Measurements from ENCODE around the gene ELOVL7. TPM values are rescaled to one million over a fixed set of nuclear protein-coding genes. Genes with fewer than 3 reads are reported as not detected.
"Not testable (repeated sequence)": the region's sequence is repeated elsewhere in the genome, so short reads cannot be mapped to it uniquely, and the experiment has no call there.

Gene ELOVL7
- total and polyA plus RNA-seq, 2 of the 4 experiments (the other 2 are of a cell fraction): 0.18 TPM; not detected in 1

DNA sequence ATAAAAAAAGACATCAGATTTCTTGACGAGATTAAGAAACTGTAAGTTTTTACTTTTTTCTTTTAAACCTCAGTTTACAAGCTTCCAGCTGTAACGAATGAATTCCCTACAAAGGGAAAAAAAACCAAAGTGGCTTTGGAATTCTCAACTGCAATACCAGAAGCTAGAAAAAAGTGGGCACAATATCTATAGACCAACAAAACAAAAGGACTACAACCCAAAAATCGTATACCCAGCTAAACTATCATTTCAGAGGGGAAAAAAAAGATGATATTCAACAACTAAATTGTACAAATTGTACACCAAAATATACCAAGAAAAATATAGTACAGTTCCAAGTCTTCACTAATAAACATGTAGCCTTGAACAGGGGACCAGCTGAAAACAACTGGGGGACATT lies 26.8 kb upstream of the ELOVL7 start:
- dilution Hi-C loops (cut with HindIII; ENCODE audit: low sequenced_read_pairs, unreplicated experiment) (no loop called here), intact Hi-C loops (cut with micrococcal nuclease) (no loop called here), in situ Hi-C loops (cut with MboI; ENCODE audit: low sequenced_read_pairs) (no loop called here)
- Histone ChIP-seq H2AFZ (replicated peaks; ENCODE audit: low read length, poor library complexity) (no peak overlapping the region), H4K20me1 (ENCODE audit: insufficient read depth, low read length) (no peaks in the 10 kb centered on the region), H2BK15ac (ENCODE audit: low read depth, low read length) (no peak overlapping the region), H3K4me3 (ENCODE audit: insufficient read depth, low read depth, low read length) (no peak overlapping the region), H3K9me3 (ENCODE audit: control insufficient read depth, insufficient read depth, low read length) (no peaks in the 10 kb centered on the region), H2AK5ac (ENCODE audit: low read depth, low read length) (no peak overlapping the region), H3K4me1 (ENCODE audit: control insufficient read depth, insufficient read depth, low read length) (no peaks in the 10 kb centered on the region), H3K36me3 (ENCODE audit: control insufficient read depth, insufficient read depth, low read length) (0 out of 2 replicates have a peak, but pooled peaks cover 1% of the 10 kb centered on the region), H2BK20ac (ENCODE audit: low read depth, low read length) (no peak overlapping the region), H3K9me1 (ENCODE audit: insufficient read depth, low read length) (no peaks in the 10 kb centered on the region), H3K56ac (ENCODE audit: extremely low read depth, insufficient read depth, low read length) (no peak overlapping the region), H4K8ac (ENCODE audit: low read depth in 2 of 2, low read length in 2 of 2) (no peak overlapping the region), H3K23ac (ENCODE audit: low read depth, low read length) (no peak overlapping the region), H3K18ac (ENCODE audit: low read depth, low read length) (no peak overlapping the region), H3K4me2 (ENCODE audit: low read depth, low read length) (no peak overlapping the region), H4K91ac (ENCODE audit: insufficient read depth, low read depth, low read length) (no peak overlapping the region), H3K9ac (ENCODE audit: low read depth, low read length) (no peak overlapping the region), H3K4ac (ENCODE audit: low read depth, low read length) (no peak overlapping the region), H3K27me3 (ENCODE audit: control insufficient read depth, insufficient read depth, low read length) (no peaks in the 10 kb centered on the region), H4K5ac (ENCODE audit: low read depth, low read length) (no peak overlapping the region), H3K79me1 (ENCODE audit: low read depth in 1 of 2, low read length in 2 of 2) (no peaks in the 10 kb centered on the region), H3K27ac (ENCODE audit: insufficient read depth, low read length) (no peak overlapping the region), H2AK9ac (replicated peaks; ENCODE audit: low read depth, low read length, poor library complexity) (no peak overlapping the region), H3K14ac (replicated peaks; ENCODE audit: low read depth, low read length) (no peak overlapping the region), H2BK5ac (ENCODE audit: low read depth, low read length, poor library complexity, severe bottlenecking) (no peak overlapping the region), H2BK120ac (ENCODE audit: low read depth, low read length) (no peak overlapping the region)
- no CpG with 5 or more reads among the region's 3 CpGs for WGBS, 2 experiments (ENCODE audit: extremely low coverage in 2 of 2, insufficient read length in 1 of 2)
- DNase-seq: no peak
- ATAC-seq (ENCODE audit: low read depth): no peak
- no TSS peak for BruUV-seq (replicated peaks)
- TF ChIP-seq CEBPB (IDR thresholded peaks at IDR 0.05; ENCODE audit: low read depth, low read length) (no peak), FOS (IDR thresholded peaks at IDR 0.05; ENCODE audit: low read depth, low read length) (no peak), CHD1 (IDR thresholded peaks at IDR 0.05; ENCODE audit: low read depth, low read length) (no peak)
- TF ChIP-seq, protein P1, sequence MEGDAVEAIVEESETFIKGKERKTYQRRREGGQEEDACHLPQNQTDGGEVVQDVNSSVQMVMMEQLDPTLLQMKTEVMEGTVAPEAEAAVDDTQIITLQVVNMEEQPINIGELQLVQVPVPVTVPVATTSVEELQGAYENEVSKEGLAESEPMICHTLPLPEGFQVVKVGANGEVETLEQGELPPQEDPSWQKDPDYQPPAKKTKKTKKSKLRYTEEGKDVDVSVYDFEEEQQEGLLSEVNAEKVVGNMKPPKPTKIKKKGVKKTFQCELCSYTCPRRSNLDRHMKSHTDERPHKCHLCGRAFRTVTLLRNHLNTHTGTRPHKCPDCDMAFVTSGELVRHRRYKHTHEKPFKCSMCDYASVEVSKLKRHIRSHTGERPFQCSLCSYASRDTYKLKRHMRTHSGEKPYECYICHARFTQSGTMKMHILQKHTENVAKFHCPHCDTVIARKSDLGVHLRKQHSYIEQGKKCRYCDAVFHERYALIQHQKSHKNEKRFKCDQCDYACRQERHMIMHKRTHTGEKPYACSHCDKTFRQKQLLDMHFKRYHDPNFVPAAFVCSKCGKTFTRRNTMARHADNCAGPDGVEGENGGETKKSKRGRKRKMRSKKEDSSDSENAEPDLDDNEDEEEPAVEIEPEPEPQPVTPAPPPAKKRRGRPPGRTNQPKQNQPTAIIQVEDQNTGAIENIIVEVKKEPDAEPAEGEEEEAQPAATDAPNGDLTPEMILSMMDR (conservative IDR thresholded peaks at IDR 0.05; ENCODE audit: low read depth, low read length): no peak
- ChIA-PET POLR2A (ENCODE audit: unreplicated experiment) (no interaction called here), CTCF (no interaction called here)

DNA sequence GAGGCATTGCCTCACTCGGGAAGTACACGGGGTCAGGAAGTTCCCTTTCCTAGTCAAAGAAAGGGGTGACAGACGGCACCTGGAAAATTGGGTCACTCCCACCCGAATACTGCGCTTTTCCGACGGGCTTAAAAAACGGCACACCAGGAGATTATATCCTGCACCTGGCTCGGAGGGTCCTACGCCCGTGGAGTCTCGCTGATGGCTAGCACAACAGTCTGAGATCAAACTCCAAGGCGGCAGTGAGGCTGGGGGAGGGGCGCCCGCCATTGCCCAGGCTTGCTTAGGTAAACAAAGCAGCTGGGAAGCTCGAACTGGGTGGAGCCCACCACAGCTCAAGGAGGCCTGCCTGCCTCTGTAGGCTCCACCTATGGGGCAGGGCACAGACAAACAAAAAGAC lies 16.5 kb upstream of the ELOVL7 start:
- POLR2A ChIA-PET (ENCODE audit: unreplicated experiment); H3K9me3 ChIP-seq (ENCODE audit: control insufficient read depth, insufficient read depth, low read length); H3K9ac ChIP-seq (ENCODE audit: low read depth, low read length); H3K4me1 ChIP-seq (ENCODE audit: control insufficient read depth, insufficient read depth, low read length); intact Hi-C loops (cut with micrococcal nuclease); H3K18ac ChIP-seq (ENCODE audit: low read depth, low read length); H3K4me3 ChIP-seq (ENCODE audit: insufficient read depth, low read depth, low read length); H3K27me3 ChIP-seq (ENCODE audit: control insufficient read depth, insufficient read depth, low read length); H2AK9ac ChIP-seq (replicated peaks; ENCODE audit: low read depth, low read length, poor library complexity); H4K91ac ChIP-seq (ENCODE audit: insufficient read depth, low read depth, low read length); in situ Hi-C loops (cut with MboI; ENCODE audit: low sequenced_read_pairs); H3K4ac ChIP-seq (ENCODE audit: low read depth, low read length); H3K23ac ChIP-seq (ENCODE audit: low read depth, low read length); H3K14ac ChIP-seq (replicated peaks; ENCODE audit: low read depth, low read length); H3K79me1 ChIP-seq (ENCODE audit: low read depth in 1 of 2, low read length in 2 of 2); H2AFZ ChIP-seq (replicated peaks; ENCODE audit: low read length, poor library complexity); CTCF ChIA-PET; H2AK5ac ChIP-seq (ENCODE audit: low read depth, low read length); H2BK20ac ChIP-seq (ENCODE audit: low read depth, low read length); H3K27ac ChIP-seq (ENCODE audit: insufficient read depth, low read length); ATAC-seq (ENCODE audit: low read depth); H2BK120ac ChIP-seq (ENCODE audit: low read depth, low read length); H2BK15ac ChIP-seq (ENCODE audit: low read depth, low read length); H2BK5ac ChIP-seq (ENCODE audit: low read depth, low read length, poor library complexity, severe bottlenecking); dilution Hi-C loops (cut with HindIII; ENCODE audit: low sequenced_read_pairs, unreplicated experiment); H4K5ac ChIP-seq (ENCODE audit: low read depth, low read length); H3K4me2 ChIP-seq (ENCODE audit: low read depth, low read length); H4K8ac ChIP-seq (ENCODE audit: low read depth in 2 of 2, low read length in 2 of 2); H3K9me1 ChIP-seq (ENCODE audit: insufficient read depth, low read length); H3K36me3 ChIP-seq (ENCODE audit: control insufficient read depth, insufficient read depth, low read length); H3K56ac ChIP-seq (ENCODE audit: extremely low read depth, insufficient read depth, low read length); H4K20me1 ChIP-seq (ENCODE audit: insufficient read depth, low read length); BruUV-seq (replicated peaks); DNase-seq: not testable (repeated sequence)
- 100% methylated on average over 3 of the region's 16 CpGs; no CpG with 5 or more reads in 1 of the 2 experiments for WGBS, 2 experiments (ENCODE audit: extremely low coverage in 2 of 2, insufficient read length in 1 of 2)

All from IMR-90 (cell line).